ENCODE data around the gene CAMKMT. TPM values are rescaled to one million over a fixed set of nuclear protein-coding genes. Genes with fewer than 3 reads are reported as not detected.

The CAMKMT gene
- total RNA-seq, 1 experiment from 2014 or later = 17.4 TPM

GRCh38 chr2:44420725-44421124 lies 59.0 kb downstream of the CAMKMT start:
- Histone ChIP-seq H3K14ac (ENCODE audit: insufficient read depth, low read length) (no peak overlapping the region), H3K9me3 (ENCODE audit: control insufficient read depth, low read depth, low read length) (no peaks in the 10 kb centered on the region), H2AK5ac (ENCODE audit: insufficient read length, low read length) (no peak overlapping the region), H3K79me1 (ENCODE audit: insufficient read depth, low read depth, low read length, poor library complexity, severe bottlenecking) (no peaks in the 10 kb centered on the region), H3K27ac (ENCODE audit: insufficient read length, low read depth, low read length) (no peak overlapping the region), H2AFZ (ENCODE audit: low read length) (no peak overlapping the region), H2BK15ac (ENCODE audit: low read depth, low read length) (no peak overlapping the region), H4K8ac (replicated peaks; ENCODE audit: insufficient read length, low read depth, low read length) (no peak overlapping the region), H2BK12ac (ENCODE audit: insufficient read length, low read depth, low read length) (no peak overlapping the region), H3K23me2 (ENCODE audit: insufficient read length, low read depth, low read length, poor library complexity, severe bottlenecking) (no peaks in the 10 kb centered on the region), H4K91ac (ENCODE audit: insufficient read length, low read depth, low read length) (no peak overlapping the region), H2BK20ac (ENCODE audit: low read depth, low read length, poor library complexity, severe bottlenecking) (no peak overlapping the region), H3K4me1 (ENCODE audit: insufficient read depth, low read length) (no peaks in the 10 kb centered on the region; the same call in 1 of the 2 replicates), H3K9ac (ENCODE audit: extremely low read depth, insufficient read length, low read length) (no peak overlapping the region), H3T11ph (ENCODE audit: low read length) (no peak overlapping the region), H2BK120ac (ENCODE audit: low read depth, low read length, poor library complexity, severe bottlenecking) (no peak overlapping the region), H3K23ac (ENCODE audit: insufficient read length, low read depth, low read length) (no peak overlapping the region), H3K27me3 (ENCODE audit: insufficient read depth, low read length) (no peaks in the 10 kb centered on the region), H3K18ac (ENCODE audit: insufficient read length, low read depth, low read length) (no peak overlapping the region), H4K5ac (ENCODE audit: insufficient read length, low read depth, low read length) (no peak overlapping the region), H3K56ac (ENCODE audit: insufficient read length, low read depth, low read length) (no peak overlapping the region), H4K20me1 (ENCODE audit: control insufficient read depth, insufficient read depth, insufficient read length) (no peaks in the 10 kb centered on the region), H3K4me2 (ENCODE audit: insufficient read depth, insufficient read length, low read length) (no peak overlapping the region), H3K4ac (ENCODE audit: low read depth, low read length) (no peak overlapping the region), H3K79me2 (ENCODE audit: insufficient read depth, low read length) (no peaks in the 10 kb centered on the region), H2BK5ac (ENCODE audit: insufficient read length, low read length) (no peak overlapping the region)
- Mint-ChIP-seq H3K27me3 (ENCODE audit: low read depth) (no peaks in the 10 kb centered on the region), H3K4me1 (peaks cover 23 to 28% of the 10 kb centered on the region in 2 experiments), H3K27ac (no peak overlapping the region), H3K36me3 (ENCODE audit: insufficient read depth in 1 of 3, low read depth in 3 of 3) (peaks cover 21 to 26% (median 21%) of the 10 kb centered on the region in 3 experiments; a peak in 6 of 7 replicates), H3K4me3 (no peak overlapping the region), H3K9me3 (peaks cover 8 to 9% of the 10 kb centered on the region in 2 experiments; a peak in 4 of 5 replicates)
- no peak for TF ChIP-seq CTCF (conservative IDR thresholded peaks at IDR 0.05)
- DNase-seq = no peak
- no CpG with 5 or more reads among the region's 1 CpG for WGBS (ENCODE audit: extremely low coverage, insufficient read length, low lambda C conversion rate)

All from H9 (cell line).